IPS-18c (cell line): ENCODE data around the gene SPATA13.

Experiments used
- H3K4me3 ChIP-seq: 2 replicates; pipeline ENCODE4 v1.7.0; 2013; ENCODE audit warnings: low read depth, mild to moderate bottlenecking, low read length, moderate library complexity; ENCODE audit not compliant: insufficient read depth
- H3K9me3 ChIP-seq: one replicate; pipeline ENCODE4 v1.6.1; 2013; ENCODE audit warnings: mild to moderate bottlenecking, low read length, moderate library complexity; ENCODE audit not compliant: control insufficient read depth, insufficient read depth

The SPATA13 gene

DNA sequence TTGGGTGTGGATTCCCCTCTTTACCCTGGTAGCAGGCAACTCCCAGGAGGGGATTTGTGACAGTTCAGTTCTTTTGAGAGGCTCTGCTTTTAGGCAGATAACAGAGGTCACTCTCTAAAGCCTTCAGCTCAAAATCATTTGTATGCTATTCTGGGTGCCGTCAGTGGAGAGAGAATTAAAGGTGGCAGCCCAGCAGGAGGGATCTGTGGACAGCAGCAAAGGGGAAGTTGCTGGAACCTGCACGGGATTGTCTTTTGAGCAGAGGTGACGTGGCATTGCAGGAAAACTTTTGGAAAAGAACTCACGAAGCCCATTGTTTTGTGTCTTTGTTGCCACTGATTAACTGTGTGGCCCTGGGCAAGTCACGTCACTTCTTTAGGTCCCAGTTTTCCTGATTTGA is 86.5 kb downstream of the SPATA13 start:
- H3K9me3 ChIP-seq: no peaks in the 10 kb centered on the region
- H3K4me3 ChIP-seq: no peak overlapping the region

- Histone ChIP-seq H3K4me3 (no peak overlapping the region), H3K9me3 (no peaks in the 10 kb centered on the region)
Observed at GRCh38 chr13:24249624-24250023, 89.1 kb downstream of the SPATA13 start.

DNA sequence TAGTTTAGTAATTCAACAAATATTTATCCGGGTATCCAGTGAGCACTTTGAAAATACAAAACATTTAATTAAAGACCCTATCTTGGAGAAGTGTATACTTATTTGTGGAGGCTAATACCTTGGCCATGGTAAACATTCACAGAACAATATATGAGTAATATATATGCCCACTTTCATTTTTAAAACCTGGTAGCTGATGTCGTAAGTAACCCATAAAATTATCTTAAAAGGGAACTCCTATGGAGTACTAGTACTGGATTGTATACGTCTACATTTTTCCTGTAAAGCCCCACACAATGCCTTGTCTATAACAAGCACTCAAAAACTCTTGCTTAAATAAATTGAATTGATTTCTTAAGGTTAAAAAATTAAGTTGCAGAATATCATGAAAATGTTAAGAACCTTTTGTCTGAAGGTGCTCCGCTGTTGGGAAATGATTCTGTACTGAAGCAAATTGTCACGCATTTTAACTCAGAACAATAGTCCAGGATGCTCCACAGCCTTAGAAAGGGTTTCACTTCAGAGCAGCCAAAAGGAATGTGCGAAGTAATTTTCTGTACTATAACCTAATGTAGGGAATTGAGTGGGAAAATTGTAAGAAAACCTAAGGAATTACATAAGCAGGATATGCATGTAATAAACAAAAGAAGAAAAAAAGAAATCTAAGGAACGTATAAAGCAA is 90.0 kb downstream of the SPATA13 start:
- Histone ChIP-seq H3K4me3 (no peak overlapping the region), H3K9me3 (peaks cover under 1% of the 10 kb centered on the region)

GRCh38 chr13:24251525-24251924 is 91.0 kb downstream of the SPATA13 start:
- H3K4me3 ChIP-seq: no peak overlapping the region

DNA sequence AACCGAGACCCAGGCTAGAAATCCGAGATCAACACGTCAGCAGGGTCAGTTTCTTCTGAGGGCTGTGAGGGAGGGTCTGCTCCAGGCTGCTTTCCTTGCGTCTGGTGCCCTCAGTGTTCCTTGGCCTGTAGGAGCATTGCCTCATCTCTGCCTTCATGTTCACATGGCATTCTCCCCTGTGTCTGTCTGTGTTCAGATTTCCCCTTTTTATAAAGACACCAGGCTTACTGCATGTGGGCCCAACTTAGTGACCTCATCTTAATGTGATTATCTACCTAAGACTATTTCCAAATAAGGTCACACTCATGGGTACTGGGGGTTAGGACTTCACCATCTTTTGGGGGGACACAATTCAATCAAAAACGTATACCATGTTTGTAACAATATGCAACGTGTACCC is 91.6 kb downstream of the SPATA13 start:
- peaks cover 2% of the 10 kb centered on the region for H3K9me3 ChIP-seq
- no peak overlapping the region for H3K4me3 ChIP-seq

More at GRCh38 chr13:24251525-24251924, 91.0 kb downstream of the SPATA13 start:
- H3K9me3 ChIP-seq: peaks cover 2% of the 10 kb centered on the region

DNA sequence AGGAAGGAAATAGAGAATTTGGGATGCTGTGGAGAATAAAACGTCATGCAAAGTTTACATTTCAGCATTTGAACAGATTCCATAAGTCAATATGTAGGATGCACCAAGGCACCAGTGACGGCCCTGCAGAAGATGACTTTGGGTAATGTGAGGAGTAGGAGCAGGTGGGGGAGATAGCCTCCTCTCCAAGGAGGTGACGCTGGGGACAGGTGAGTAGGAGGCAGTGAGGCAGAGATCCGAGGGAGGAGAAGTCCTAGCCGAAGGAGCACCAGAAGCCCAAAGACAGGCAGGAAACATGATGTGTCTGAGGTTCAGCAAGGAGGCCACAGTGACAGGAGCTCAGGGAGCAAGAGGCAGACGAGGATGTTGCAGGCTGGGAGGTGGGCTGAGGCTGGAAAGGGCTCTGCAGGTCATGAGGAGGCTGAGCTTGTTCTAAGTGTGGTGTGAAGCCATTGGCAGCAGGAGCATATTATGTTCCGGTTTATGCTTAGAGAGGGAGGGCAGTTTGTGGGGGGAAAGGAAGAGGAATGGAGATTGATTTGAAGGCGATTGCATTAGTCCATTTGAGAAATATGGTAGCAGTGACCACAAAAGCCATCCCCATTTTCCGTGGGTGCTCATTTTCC is 93.1 kb downstream of the SPATA13 start:
- Histone ChIP-seq H3K9me3 (peaks cover 2% of the 10 kb centered on the region), H3K4me3 (no peak overlapping the region)

GRCh38 chr13:24254146-24254841 is 93.8 kb downstream of the SPATA13 start:
- peaks cover 2% of the 10 kb centered on the region for H3K9me3 ChIP-seq
- H3K4me3 ChIP-seq: no peak overlapping the region

DNA sequence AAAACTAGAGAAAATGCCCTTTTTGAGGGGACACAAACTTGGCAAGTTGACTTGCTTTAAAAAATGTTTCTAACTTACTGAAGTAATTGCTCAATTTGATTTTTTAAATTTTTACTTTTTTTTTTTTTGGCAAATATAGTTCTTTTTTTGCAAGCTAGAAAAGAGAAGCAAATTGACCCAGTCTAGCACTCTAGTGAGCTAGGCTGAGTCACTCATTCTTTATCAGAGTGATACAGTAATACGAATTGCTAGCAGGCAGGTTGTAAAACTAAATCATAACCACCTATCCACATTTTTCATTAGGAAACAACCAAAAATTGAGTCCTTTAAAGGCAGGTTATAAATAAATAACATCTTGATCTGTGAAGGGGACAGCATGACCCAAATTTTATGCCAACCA is 97.0 kb downstream of the SPATA13 start:
- Histone ChIP-seq H3K4me3 (no peak overlapping the region), H3K9me3 (peaks cover 2% of the 10 kb centered on the region)

DNA sequence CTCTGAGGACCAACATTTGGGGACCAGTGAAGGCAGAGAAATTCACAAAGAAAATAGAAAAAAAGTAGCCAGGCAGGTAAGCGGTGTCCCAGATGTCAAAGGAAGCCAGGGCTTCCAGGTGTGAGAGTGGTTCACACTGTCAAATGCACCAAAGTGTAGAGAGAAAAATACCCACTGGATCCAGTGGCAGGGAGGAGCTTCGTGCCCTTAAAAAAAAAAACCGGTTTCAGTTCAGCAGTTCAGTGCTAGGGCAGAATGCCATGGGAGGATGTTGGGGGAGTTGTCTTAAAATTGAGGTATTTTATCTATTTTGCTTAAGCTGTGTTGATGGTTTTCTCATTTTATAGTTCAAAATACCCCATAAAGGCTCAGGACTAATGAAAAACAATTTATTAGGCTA is 101.0 kb downstream of the SPATA13 start:
- Histone ChIP-seq H3K4me3 (no peak overlapping the region), H3K9me3 (no peaks in the 10 kb centered on the region)

DNA sequence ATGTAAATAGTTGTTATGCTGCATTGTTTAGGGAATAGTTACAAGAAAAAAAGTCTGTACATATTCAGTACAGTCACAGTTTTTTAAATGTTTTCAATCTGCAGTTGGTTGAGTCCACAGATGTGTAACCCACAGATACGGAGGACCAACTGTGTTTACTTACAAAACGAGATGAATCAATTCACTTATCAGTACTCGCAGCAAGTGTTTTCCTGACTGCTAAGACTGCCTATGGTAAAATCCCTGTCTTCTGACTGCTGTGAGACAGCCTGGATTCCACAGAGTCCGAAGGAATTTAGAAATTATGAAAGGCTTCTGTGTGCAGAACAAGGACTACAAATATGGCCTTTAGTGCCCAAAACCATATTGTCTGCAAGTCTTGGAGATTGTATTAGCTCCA is 103.1 kb downstream of the SPATA13 start:
- no peaks in the 10 kb centered on the region for H3K9me3 ChIP-seq
- H3K4me3 ChIP-seq: no peak overlapping the region

DNA sequence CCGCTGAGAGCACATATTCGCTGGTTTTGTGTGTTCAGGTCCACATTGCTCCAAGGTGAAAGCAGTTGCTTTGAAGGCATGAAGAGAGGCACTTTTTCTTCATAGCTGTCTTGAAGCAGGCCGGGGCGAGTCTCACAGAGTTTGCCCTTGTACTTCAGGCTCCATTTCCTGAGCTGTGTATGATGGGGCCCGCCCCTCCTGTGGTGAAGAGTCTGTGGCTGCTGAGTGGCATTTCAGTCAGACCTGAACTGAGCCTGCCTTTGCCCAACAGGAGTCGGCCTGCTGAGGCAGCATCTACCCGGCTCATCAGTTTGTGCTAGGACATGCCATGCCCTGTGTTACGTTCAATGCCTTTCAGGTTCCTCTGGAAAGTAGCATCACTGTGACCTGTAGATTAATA is 104.5 kb downstream of the SPATA13 start:
- Histone ChIP-seq H3K4me3 (no peak overlapping the region), H3K9me3 (no peaks in the 10 kb centered on the region)

DNA sequence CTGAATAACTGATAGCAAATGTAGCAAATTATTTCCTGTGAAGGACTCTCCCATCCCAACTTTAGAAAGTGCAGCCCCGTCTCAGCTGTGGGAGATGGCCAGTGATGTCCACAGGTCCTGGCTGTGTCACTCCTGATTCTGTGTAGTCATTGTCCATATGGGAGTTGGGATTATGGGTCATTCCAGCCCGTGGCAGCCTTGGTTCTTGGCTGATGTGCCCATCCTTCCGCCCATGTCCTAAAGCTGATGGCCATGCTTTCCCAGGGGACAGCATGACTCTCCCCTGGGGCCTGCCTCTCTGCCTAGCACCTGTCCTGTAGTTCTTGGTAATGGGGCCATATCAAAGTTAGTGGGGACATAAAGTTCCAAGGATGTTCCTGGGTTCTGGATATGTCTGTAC is 104.9 kb downstream of the SPATA13 start:
- no peaks in the 10 kb centered on the region for H3K9me3 ChIP-seq
- no peak overlapping the region for H3K4me3 ChIP-seq

DNA sequence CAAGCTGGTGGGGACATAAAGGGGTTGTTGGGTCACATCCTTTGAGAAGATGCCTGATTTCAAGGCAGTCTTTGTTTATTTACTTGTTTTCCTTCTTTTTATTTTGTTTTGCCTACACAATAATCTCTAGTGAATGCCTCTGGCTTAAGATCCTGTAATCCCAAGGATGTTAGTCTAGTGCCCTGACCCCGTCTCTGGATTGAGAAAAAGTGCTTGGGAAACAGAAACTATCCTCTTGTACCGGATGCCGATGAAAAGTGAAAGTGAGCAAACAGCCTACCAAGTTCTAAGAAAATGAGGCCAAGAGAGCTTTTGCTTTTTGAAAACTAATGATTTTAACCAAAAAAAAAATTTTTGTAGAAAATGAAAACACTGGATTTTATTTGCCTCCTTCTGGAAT is 106.8 kb downstream of the SPATA13 start:
- no peak overlapping the region for H3K4me3 ChIP-seq
- no peaks in the 10 kb centered on the region for H3K9me3 ChIP-seq

- H3K9me3 ChIP-seq: no peaks in the 10 kb centered on the region
- no peak overlapping the region for H3K4me3 ChIP-seq
Observed at GRCh38 chr13:24267801-24268200, 107.3 kb downstream of the SPATA13 start.

DNA sequence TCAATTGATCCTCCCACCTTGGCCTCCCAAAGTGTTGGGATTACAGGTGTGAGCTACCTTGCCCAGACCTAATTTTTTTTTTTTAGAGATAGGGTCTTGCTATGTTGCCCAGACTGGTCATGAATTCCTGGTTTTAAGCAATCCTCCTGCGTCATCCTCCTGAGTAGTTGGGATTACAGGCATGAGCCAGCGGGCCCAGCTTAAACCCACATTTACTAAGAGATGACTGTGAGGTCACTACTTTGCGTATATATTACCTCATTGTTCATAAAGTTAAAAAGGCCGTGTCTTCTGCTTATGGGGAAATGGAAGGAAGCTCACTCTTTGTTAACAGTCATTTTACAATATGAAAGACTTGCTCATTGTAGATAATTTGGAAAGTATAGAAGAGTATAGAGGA is 109.3 kb downstream of the SPATA13 start:
- H3K9me3 ChIP-seq: no peaks in the 10 kb centered on the region
- H3K4me3 ChIP-seq: no peak overlapping the region

- H3K9me3 ChIP-seq: no peaks in the 10 kb centered on the region
- H3K4me3 ChIP-seq: no peak overlapping the region
Observed at GRCh38 chr13:24270639-24271141, 110.2 kb downstream of the SPATA13 start.

- Histone ChIP-seq H3K9me3 (no peaks in the 10 kb centered on the region), H3K4me3 (no peak overlapping the region)
Observed at GRCh38 chr13:24271231-24271600, 110.7 kb downstream of the SPATA13 start.
